HUDEP-2 (cell line): Measurements from ENCODE around the gene ALOX15B.

ENCODE experiments used
- DNase-seq, 76 experiments: peaks; one replicate each; lab custom pipeline; 2025; ENCODE audit not compliant: unreplicated experiment in 76 of 76; lab: John Stamatoyannopoulos, UW

The ALOX15B gene

DNA sequence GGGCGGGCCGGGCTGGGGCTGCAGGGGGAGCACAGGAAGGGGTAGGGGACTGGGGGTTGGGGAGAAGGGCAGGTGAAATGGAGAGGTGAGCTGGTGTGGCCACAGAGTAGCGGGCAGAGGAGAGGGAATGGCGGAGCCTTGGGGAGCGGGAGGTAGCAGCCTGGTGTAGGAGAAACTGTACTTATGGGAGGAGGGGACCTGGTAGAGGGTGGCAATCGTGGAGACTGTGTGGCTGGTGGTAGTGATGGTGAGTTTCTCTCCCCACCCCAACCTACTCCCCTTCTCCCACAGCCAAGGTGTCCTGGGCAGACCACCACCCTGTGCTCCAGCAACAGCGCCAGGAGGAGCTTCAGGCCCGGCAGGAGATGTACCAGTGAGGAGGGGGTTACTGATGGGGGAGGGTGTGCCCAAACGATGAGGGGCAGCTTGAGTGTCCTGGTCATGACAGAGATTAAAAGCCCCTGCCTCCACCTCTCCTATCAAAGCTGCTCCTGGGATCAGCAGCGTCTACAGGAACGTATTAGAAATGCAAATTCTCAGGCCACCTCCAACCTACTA lies 831 bp downstream of the ALOX15B start:
- DNase-seq: no peak

DNA sequence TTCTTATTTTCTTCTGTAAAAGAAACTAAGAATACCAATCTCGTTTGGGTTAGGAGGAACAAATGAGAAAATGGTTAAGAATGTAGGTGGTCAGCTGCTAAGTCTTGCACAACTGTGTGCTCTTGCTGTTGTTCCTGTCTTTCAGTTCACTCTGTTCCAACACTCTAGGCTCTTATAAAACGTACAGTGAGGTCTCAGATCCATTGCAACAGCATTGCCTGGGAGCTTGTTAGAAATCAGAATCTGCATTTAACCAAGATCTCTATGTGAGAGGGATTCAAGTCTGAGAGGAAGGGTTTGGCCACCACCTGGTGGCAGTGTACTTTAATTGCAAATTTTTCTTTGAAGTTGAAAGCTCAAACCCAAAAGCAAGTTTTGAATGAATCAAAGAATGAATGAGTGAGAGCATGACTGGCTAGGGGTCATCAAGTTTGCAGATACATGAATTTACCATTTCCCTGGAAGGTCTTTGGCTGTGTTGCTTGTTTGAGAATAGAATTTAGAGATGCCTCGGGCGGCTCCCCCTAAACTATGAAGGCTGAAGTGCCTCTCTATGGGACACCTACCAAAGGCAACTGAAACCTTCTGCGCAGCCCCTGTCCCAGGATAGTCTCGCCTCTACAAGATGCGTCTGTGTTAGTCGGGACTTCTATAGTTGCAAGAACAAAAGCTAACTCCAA lies 2.5 kb downstream of the ALOX15B start:
- peak in 41 of 76 experiments; percentile 3 to 58 (median 30) for DNase-seq

DNA sequence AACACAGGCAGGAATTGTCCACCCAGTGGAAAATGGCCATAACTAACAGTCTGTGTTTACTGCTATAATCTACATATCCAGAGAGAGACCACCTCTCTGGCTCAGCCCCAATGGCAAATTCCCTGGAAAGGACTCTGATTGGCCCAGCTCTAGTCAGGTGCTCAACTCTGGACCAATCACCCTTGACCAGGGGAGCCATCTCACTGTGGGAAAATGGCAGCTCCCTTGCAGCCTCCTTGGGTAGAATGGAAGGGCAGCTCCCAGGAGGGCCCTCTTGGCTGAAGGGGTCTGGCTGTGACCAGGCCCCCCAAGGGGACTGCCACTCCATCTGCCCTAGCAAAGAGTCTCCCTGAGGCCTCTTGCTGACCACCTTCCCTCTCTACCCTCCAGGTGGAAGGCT lies 3.1 kb downstream of the ALOX15B start:
- DNase-seq: no peak

DNA sequence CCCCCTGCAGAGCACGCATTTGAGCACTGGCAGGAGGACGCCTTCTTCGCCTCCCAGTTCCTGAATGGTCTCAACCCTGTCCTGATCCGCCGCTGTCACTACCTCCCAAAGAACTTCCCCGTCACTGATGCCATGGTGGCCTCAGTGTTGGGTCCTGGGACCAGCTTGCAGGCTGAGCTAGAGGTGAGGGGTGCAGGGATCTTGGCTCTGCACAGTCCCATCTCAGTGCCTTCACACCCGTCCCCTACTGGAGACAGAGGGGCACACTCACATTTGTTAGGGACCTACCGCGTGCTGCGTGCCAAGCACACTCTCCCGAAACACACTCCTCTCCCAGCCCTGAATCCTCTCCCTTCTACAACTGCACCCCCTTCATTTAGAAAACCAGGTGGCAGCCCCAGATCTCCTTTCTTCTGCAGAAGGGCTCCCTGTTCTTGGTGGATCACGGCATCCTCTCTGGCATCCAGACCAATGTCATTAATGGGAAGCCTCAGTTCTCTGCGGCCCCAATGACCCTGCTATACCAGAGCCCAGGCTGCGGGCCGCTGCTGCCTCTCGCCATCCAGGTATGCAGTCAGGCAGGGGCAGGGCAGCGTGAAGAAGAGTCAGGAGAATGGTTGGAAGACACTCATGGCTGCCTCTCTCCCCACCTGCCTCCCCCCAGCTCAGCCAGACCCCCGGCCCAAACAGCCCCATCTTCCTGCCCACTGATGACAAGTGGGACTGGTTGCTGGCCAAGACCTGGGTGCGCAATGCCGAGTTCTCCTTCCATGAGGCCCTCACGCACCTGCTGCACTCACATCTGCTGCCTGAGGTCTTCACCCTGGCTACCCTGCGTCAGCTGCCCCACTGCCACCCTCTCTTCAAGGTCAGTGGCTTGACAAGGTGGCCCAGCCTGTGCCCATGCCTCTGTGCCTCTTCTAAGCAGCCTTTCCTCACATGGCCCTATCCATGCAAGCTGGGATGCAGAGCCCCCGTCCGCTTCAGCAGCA lies 6.3 kb downstream of the ALOX15B start:
- DNase-seq: no peak

- DNase-seq: peak in 54 of 76 experiments; percentile 15 to 82 (median 60)
These were observed 7.6 kb downstream of the ALOX15B start for GRCh38 chr17:8046306-8046928.

DNA sequence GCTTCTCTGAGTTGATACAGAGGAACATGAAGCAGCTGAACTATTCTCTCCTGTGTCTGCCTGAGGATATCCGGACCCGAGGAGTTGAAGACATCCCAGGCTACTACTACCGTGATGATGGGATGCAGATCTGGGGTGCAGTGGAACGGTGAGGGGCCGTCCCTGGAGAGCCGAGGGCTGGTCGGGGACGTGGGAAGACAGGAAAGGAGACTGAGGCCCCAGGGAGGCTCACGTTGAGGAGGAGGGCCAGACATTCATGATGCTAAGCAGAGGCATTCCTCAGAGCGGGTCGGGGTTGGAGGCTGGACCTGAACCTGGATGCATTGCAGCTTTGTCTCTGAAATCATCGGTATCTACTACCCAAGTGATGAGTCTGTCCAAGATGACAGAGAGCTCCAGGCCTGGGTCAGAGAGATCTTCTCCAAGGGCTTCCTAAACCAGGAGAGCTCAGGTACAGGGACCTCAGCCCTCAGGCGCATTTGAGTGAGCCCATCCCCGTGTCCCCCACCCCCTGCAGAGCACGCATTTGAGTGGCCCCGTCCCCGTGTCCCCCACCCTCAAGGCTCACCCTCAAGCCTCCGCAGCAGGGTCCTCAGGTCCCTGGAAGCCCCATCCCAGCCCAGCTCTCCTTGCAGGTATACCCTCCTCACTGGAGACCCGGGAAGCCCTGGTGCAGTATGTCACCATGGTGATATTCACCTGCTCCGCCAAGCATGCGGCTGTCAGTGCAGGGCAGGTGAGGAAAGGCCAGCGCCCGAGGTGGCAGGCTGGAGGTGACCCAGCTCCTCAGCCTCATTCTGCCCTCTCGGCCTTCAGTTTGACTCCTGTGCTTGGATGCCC lies 8.3 kb downstream of the ALOX15B start:
- no peak for DNase-seq

DNA sequence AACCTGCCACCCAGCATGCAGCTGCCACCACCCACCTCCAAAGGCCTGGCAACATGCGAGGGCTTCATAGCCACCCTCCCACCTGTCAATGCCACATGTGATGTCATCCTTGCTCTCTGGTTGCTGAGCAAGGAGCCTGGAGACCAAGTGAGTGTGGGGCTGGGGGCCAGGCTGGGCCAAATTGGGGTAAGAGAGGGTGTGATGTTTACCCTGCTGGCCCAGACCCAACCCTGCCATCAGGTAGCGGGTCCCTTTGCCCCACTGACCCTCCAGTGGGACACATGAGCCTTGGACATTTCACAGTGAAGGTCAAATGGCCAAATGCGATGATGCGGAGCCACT lies 8.9 kb downstream of the ALOX15B start:
- no peak for DNase-seq

GRCh38 chr17:8048236-8048635 lies 9.4 kb downstream of the ALOX15B start:
- DNase-seq: no peak

- DNase-seq: no peak
These were observed 9.9 kb downstream of the ALOX15B start for GRCh38 chr17:8048736-8049135.

GRCh38 chr17:8051831-8052230 lies 13.0 kb downstream of the ALOX15B start:
- no peak for DNase-seq

DNA sequence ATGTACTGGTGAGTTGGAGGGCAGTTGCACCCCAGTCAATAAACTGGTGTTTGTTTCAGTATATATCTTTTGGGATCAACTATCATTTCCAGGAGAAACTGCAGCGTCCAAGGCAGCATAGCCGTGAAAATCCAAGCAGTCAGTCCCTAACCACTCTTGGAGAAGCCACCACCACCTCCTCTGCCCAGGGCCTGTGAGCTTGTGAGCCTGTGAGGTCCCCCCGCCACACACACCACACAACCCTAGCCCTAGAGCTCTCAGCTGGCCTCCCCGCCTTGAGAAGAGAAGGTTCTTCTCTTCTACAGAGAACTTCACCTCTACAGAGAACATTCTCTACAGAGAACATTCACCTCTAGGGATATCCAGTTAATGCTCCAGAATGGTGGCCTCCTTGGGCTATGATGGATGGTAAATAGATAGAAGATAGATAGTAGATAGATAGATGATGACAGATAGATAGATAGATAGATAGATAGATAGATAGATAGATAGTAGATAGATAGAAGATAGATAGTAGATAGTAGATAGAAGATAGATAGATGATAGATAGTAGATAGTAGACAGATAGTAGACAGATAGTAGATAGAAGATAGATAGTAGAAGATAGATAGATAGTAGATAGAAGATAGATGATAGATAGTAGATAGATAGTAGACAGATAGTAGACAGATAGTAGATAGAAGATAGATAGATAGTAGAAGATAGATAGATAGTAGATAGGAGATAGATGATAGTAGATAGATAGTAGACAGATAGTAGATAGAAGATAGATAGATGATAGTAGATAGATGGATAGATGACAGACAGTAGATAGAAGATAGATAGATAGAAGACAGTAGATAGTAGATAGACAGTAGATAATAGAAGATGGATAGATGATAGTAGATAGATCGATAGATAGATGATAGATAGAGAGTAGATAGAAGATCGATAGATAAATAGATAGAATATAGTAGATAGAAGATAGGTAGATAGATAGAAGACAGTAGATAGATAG lies 13.7 kb downstream of the ALOX15B start:
- DNase-seq: no peak

DNA sequence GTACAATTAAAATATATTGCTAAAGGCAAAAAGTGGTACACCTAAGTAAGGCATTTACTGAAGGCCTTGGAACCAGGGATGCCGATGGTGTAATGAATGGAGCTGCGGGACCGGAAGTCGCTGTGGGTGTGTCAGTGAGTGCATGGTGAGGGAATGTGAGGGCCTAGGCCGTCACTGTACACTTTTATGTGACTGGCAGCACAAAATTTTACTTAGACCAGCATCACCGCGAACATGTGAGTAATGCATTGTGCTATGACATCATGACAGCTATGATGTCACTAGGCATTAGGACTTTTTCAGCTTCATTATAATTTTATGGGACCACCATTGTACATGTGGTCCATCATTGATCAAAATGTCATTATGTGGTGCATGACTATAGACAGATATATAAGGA lies 14.7 kb downstream of the ALOX15B start:
- DNase-seq: no peak

DNA sequence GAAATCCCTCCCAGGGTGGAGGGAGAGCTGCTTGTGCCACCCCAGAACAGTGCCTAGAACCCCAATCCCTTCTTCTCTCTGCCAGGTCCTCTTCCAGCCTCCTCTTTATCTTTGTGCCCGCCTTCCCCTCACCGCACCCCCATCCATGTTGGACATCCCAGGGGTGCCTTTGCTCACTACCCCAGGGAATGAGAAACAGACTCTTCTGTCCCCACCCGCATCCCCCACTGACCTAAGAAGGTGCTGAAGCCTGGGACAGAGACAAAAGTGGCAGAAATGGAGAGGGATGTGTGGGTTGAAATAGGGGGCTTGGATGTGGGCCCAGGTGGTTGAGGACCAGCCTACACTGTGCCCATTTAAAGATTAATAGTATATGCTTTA lies 17.0 kb downstream of the ALOX15B start:
- DNase-seq: no peak

DNA sequence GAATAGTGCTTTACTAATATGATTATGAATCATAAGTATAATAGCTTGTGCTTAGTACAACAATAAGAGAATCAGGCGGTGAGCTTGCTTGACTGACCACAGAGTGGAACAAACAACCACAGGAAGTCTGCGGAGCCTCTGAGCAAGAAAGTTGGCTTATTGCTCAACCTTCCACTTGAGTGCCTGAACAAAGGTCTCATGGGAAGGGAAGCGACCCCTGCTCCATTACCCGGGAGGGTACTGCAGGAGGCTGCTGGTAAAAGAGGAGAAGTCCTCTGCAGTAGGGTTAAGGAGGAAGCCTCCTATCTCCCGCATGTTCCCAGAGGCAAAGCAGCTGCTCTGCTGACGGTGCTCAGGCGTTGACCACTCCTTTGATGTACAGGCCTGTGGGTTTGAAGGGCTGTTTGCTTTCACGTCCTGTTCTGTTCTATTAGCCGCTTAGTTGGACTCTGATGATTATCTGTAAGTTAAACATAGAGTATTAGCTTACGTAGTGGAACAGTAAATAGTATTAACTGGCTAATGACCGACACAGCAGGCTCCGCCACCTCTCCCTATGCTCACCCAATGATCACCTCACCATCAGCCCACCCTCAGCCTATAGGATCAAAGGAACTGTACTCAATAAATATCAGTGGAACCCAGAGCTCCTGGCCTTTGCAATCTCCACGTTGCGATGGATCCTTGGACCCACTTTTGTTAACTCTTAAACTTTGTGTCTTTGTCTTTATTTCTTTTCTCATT lies 17.5 kb downstream of the ALOX15B start:
- DNase-seq: no peak

- no peak for DNase-seq
These were observed 18.2 kb downstream of the ALOX15B start for GRCh38 chr17:8056976-8057625.

- peak in 40 of 76 experiments; percentile 6 to 81 (median 54) for DNase-seq
These were observed 18.8 kb downstream of the ALOX15B start for GRCh38 chr17:8057691-8058114.

- no peak for DNase-seq
These were observed 20.3 kb downstream of the ALOX15B start for GRCh38 chr17:8059131-8059530.

DNA sequence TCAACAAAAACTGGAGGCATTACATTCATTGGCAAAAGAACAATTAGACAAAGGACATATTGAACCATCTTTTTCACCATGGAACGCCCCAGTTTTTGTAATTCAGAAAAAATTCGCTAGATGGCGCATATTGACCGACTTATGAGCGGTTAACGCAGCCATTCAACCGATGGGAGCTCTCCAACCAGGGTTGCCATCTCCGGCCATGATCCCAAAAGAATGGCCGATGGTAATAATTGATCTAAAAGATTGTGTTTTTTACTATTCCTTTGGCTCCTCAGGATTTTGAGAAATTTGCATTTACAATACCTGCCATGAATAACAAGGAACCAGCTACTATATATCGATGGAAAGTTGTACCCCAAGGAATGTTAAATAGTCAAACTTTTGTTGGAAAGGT lies 21.4 kb downstream of the ALOX15B start:
- peak in 57 of 76 experiments; percentile 10 to 85 (median 60) for DNase-seq
